ENCODE results near the gene TNIK. TPM values are rescaled to one million over a fixed set of nuclear protein-coding genes. Genes with fewer than 3 reads are reported as not detected.
A peak's percentile ranks its signal among the peaks of the same experiment; 100 is the strongest.

The TNIK gene
- polyA plus RNA-seq, 1 of the 3 experiments (the other 2 are of a cell fraction), result 19.4 TPM

DNA sequence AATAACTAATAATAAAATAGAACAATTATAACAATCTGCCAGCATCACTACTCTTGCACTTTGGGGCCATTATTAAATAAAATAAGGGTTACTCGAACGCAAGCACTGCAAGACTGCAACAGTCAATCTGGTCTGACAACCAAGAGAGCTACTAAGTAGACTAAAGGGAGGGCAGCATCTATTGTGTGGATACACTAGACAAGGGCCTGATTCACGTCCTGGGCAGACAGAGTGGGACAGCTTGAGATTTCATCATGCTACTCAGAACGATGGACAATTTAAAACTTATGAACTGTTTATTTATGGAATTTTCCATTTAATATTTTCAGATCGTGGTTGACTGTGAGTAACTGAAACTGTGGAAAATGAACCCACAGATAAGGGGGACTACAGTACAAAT lies 39.5 kb downstream of the TNIK start:
- Histone ChIP-seq H3K9me3 (no peaks in the 10 kb centered on the region), H3K4me3 (ENCODE audit: low read depth in 2 of 2, low read length in 1 of 2) (no peak overlapping the region), H3K27me3 (ENCODE audit: insufficient read depth) (no peaks in the 10 kb centered on the region), H2AFZ (ENCODE audit: low read depth) (no peak overlapping the region), H3K9ac (no peak overlapping the region), H3K9me2 (no peaks in the 10 kb centered on the region), H4K20me1 (ENCODE audit: insufficient read depth) (no peaks in the 10 kb centered on the region), H3K4me2 (no peak overlapping the region; the same call in 1 of the 2 replicates), H3K79me2 (ENCODE audit: insufficient read depth) (peaks cover 70% of the 10 kb centered on the region), H3K4me1 (ENCODE audit: control insufficient read depth in 1 of 2, insufficient read depth in 2 of 2, low read depth in 1 of 2, low read length in 1 of 2) (peaks cover 0 to 11% of the 10 kb centered on the region in 2 experiments; a peak in 3 of 4 replicates), H3K36me3 (replicated peaks in 1 of 2; ENCODE audit: control insufficient read depth in 1 of 2, insufficient read depth in 2 of 2, low read length in 1 of 2) (peaks cover 0 to 12% of the 10 kb centered on the region in 2 experiments), H3K27ac (ENCODE audit: low read depth in 2 of 2, low read length in 1 of 2) (peak overlapping the region in 1 of 2 experiments; percentile 33; a peak in 2 of 4 replicates), H3F3A (replicated peaks; ENCODE audit: insufficient read depth) (peaks cover 32% of the 10 kb centered on the region)
- DNase-seq, result no peak
- WGBS (ENCODE audit: low lambda C conversion rate), result 47% methylated on average over 5 of the region's 5 CpGs
- POLR2A ChIA-PET, result no interaction called here
- CTCF ChIA-PET, result no interaction called here
- TF ChIP-seq SIN3A (IDR thresholded peaks at IDR 0.05; ENCODE audit: borderline replicate concordance, low read depth, low read length), result no peak
- TF ChIP-seq TCF12 (IDR thresholded peaks at IDR 0.05), result no peak
- no peak for TF ChIP-seq GABPA (IDR thresholded peaks at IDR 0.05; ENCODE audit: low read depth)
- TF ChIP-seq GATA2 (CRISPR knock-in tag; IDR thresholded peaks at IDR 0.05), result no peak
- TF ChIP-seq FOXJ3 (CRISPR knock-in tag; IDR thresholded peaks at IDR 0.05), result no peak
- TF ChIP-seq CHD2 (IDR thresholded peaks at IDR 0.05; ENCODE audit: low read length, partially characterized antibody), result no peak
- TF ChIP-seq YY1 (IDR thresholded peaks at IDR 0.05; ENCODE audit: low read depth), result no peak
- no peak for TF ChIP-seq FOXM1 (IDR thresholded peaks at IDR 0.05; ENCODE audit: low read depth)
- TF ChIP-seq NRF1 (IDR thresholded peaks at IDR 0.05; ENCODE audit: low read depth, low read length), result no peak
- no peak for TF ChIP-seq EZH2phosphoT487 (IDR thresholded peaks at IDR 0.05; ENCODE audit: borderline replicate concordance, low read depth)
- TF ChIP-seq, protein P1, sequence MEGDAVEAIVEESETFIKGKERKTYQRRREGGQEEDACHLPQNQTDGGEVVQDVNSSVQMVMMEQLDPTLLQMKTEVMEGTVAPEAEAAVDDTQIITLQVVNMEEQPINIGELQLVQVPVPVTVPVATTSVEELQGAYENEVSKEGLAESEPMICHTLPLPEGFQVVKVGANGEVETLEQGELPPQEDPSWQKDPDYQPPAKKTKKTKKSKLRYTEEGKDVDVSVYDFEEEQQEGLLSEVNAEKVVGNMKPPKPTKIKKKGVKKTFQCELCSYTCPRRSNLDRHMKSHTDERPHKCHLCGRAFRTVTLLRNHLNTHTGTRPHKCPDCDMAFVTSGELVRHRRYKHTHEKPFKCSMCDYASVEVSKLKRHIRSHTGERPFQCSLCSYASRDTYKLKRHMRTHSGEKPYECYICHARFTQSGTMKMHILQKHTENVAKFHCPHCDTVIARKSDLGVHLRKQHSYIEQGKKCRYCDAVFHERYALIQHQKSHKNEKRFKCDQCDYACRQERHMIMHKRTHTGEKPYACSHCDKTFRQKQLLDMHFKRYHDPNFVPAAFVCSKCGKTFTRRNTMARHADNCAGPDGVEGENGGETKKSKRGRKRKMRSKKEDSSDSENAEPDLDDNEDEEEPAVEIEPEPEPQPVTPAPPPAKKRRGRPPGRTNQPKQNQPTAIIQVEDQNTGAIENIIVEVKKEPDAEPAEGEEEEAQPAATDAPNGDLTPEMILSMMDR (IDR thresholded peaks at IDR 0.05), result no peak
- no peak for TF ChIP-seq RXRA (IDR thresholded peaks at IDR 0.05; ENCODE audit: borderline replicate concordance, low read depth)
- no peak for TF ChIP-seq RAD21 (IDR thresholded peaks at IDR 0.05; ENCODE audit: low read length)
- TF ChIP-seq RCOR1 (IDR thresholded peaks at IDR 0.05; ENCODE audit: low read length), result no peak

DNA sequence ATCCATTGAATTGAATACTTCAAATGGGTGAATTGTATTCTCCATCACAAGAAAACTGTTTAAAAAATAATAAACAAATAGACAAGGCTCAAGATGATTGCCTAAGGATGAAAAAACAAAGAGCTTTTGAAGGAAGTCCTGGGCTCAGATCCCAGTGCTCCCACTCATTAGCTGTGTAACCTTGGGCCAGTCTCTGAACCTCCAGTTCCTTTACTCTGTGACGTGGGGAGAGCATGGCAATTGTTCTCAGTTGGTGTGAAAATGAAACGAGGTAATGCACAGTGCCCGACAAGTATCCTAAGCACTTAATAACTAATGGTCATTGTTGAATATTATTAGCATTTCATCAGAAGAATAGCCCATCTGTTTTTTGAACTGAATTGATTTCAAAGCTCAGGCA lies 40.7 kb downstream of the TNIK start:
- CTCF ChIA-PET, result interaction anchor here (1.1 kb wide), 1 partner anchor 65 kb away, joined by 3 read pairs; no protein-coding TSS in a partner anchor
- Histone ChIP-seq H3K9me3 (no peaks in the 10 kb centered on the region), H3K4me1 (ENCODE audit: control insufficient read depth in 1 of 2, insufficient read depth in 2 of 2, low read depth in 1 of 2, low read length in 1 of 2) (peaks cover 0 to 11% of the 10 kb centered on the region in 2 experiments; a peak in 3 of 4 replicates), H3K79me2 (ENCODE audit: insufficient read depth) (peaks cover 72% of the 10 kb centered on the region), H3F3A (replicated peaks; ENCODE audit: insufficient read depth) (peaks cover 33% of the 10 kb centered on the region), H3K9me2 (no peaks in the 10 kb centered on the region), H3K27ac (ENCODE audit: low read depth in 2 of 2, low read length in 1 of 2) (no peak overlapping the region), H2AFZ (ENCODE audit: low read depth) (no peak overlapping the region), H3K4me2 (no peak overlapping the region), H3K36me3 (replicated peaks in 1 of 2; ENCODE audit: control insufficient read depth in 1 of 2, insufficient read depth in 2 of 2, low read length in 1 of 2) (peaks cover 0 to 12% of the 10 kb centered on the region in 2 experiments), H3K4me3 (ENCODE audit: low read depth in 2 of 2, low read length in 1 of 2) (no peak overlapping the region), H4K20me1 (ENCODE audit: insufficient read depth) (no peaks in the 10 kb centered on the region), H3K9ac (no peak overlapping the region), H3K27me3 (ENCODE audit: insufficient read depth) (no peaks in the 10 kb centered on the region)
- TF ChIP-seq RXRA (IDR thresholded peaks at IDR 0.05; ENCODE audit: borderline replicate concordance, low read depth), result no peak
- TF ChIP-seq YY1 (IDR thresholded peaks at IDR 0.05; ENCODE audit: low read depth), result no peak
- TF ChIP-seq, protein P2, sequence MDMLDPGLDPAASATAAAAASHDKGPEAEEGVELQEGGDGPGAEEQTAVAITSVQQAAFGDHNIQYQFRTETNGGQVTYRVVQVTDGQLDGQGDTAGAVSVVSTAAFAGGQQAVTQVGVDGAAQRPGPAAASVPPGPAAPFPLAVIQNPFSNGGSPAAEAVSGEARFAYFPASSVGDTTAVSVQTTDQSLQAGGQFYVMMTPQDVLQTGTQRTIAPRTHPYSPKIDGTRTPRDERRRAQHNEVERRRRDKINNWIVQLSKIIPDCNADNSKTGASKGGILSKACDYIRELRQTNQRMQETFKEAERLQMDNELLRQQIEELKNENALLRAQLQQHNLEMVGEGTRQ (IDR thresholded peaks at IDR 0.05; ENCODE audit: borderline replicate concordance, low read depth, low read length), result no peak
- no peak for TF ChIP-seq JUND (IDR thresholded peaks at IDR 0.05)
- TF ChIP-seq TEAD4 (IDR thresholded peaks at IDR 0.05; ENCODE audit: borderline replicate concordance, insufficient read depth), result no peak
- TF ChIP-seq, protein P1 (IDR thresholded peaks at IDR 0.05), result no peak
- TF ChIP-seq NFIC (IDR thresholded peaks at IDR 0.05; ENCODE audit: borderline replicate concordance), result no peak
- TF ChIP-seq GATA2 (CRISPR knock-in tag; IDR thresholded peaks at IDR 0.05), result no peak
- no peak for TF ChIP-seq POLR2AphosphoS5 (IDR thresholded peaks at IDR 0.05; ENCODE audit: low read depth, low read length)
- no peak for TF ChIP-seq EZH2phosphoT487 (IDR thresholded peaks at IDR 0.05; ENCODE audit: borderline replicate concordance, low read depth)
- TF ChIP-seq, protein P3, sequence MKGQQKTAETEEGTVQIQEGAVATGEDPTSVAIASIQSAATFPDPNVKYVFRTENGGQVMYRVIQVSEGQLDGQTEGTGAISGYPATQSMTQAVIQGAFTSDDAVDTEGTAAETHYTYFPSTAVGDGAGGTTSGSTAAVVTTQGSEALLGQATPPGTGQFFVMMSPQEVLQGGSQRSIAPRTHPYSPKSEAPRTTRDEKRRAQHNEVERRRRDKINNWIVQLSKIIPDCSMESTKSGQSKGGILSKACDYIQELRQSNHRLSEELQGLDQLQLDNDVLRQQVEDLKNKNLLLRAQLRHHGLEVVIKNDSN (IDR thresholded peaks at IDR 0.05; ENCODE audit: borderline replicate concordance, low read depth), result no peak
- no peak for TF ChIP-seq NRF1 (IDR thresholded peaks at IDR 0.05; ENCODE audit: low read depth, low read length)
- no peak for TF ChIP-seq RFX5 (IDR thresholded peaks at IDR 0.05; ENCODE audit: low read length)
- POLR2A ChIA-PET, result no interaction called here
- no peak for DNase-seq
- 94% methylated on average over 3 of the region's 3 CpGs for WGBS (ENCODE audit: low lambda C conversion rate)
